A549 (cell line): ENCODE measurements around the gene THADA. TPM values are rescaled to one million over a fixed set of nuclear protein-coding genes. Genes with fewer than 3 reads are reported as not detected.

Source experiments
- ATAC-seq, 2 experiments: fragments of 200-7000 bp in 1 of 2; fragments of >200 bp in 1 of 2; cut with Nextera tagmentation in 1 of 2; cut with Tn5 transposase in 1 of 2; 3 replicates each; pipeline versions ENCODE4 v1.8.0 to v1.9.1; 2018 to 2020; ENCODE audit warnings: mild to moderate bottlenecking in 1 of 2, moderate library complexity in 1 of 2
- CTCF ChIA-PET: fragments of 300-600 bp; sonication (Branson Sonifier 250); formaldehyde crosslinking; extraction: SDS; loops from one replicate; lab custom pipeline; 2021; ENCODE audit warnings: antibody characterized with exemption, inconsistent platforms; lab: Yijun Ruan, JAX
- POLR2A ChIA-PET: fragments of 350-600 bp; formaldehyde crosslinking; extraction: SDS; loops from one replicate; lab custom pipeline; 2021; ENCODE audit warnings: antibody characterized with exemption, inconsistent platforms; lab: Yijun Ruan, JAX
- DNase-seq, 2 experiments: peaks; one replicate each; pipeline versions ENCODE4 v3.0.0 to v3.0.0-alpha.2; 2011 to 2016; ENCODE audit warnings: low read depth in 1 of 2, low spot score in 1 of 2
- FAIRE-seq: peaks from 2 replicates; lab custom pipeline; 2011; peaks lifted over from hg19 to GRCh38; lab: Jason Lieb, UNC
- H3K27ac ChIP-seq, 2 experiments: fragments of >200 bp; sonication (Bioruptor Twin); formaldehyde crosslinking; 3 replicates each; pipeline ENCODE4 v1.5.1; 2016 to 2017
- H3K4me1 ChIP-seq: fragments of >200 bp; sonication (Bioruptor Twin); formaldehyde crosslinking; 3 replicates; pipeline ENCODE4 v1.6.1; 2016
- H3K4me2 ChIP-seq: fragments of >200 bp; sonication (Bioruptor Twin); formaldehyde crosslinking; 3 replicates; pipeline ENCODE4 v1.6.1; 2016
- H3K4me3 ChIP-seq: fragments of >200 bp; sonication (Bioruptor Twin); formaldehyde crosslinking; 3 replicates; pipeline ENCODE4 v1.5.1; 2016
- H3K9me3 ChIP-seq: fragments of >200 bp; sonication (Bioruptor Twin); formaldehyde crosslinking; 3 replicates; pipeline ENCODE4 v1.6.1; 2016
- ATOH8 ChIP-seq: fragments of 250-450 bp; sonication (Bioruptor Pico); IDR thresholded peaks from 2 replicates; pipeline ENCODE4 v1.5.0; 2020; ENCODE audit warnings: low read depth, mild to moderate bottlenecking, moderate library complexity
- EP300 ChIP-seq, 2 experiments: fragments of >200 bp; sonication (Bioruptor Twin); formaldehyde crosslinking; IDR thresholded peaks; 2 replicates in 1 of 2; 3 replicates in 1 of 2; pipeline ENCODE4 v1.6.1; 2016 to 2017
- FOSB ChIP-seq: fragments of 250-450 bp; sonication (Bioruptor Pico); IDR thresholded peaks from 2 replicates; pipeline ENCODE4 v1.5.0; 2020; ENCODE audit warnings: mild to moderate bottlenecking, moderate library complexity
- FOSL2 ChIP-seq, 2 experiments: fragments of 450-650 bp in 1 of 2; fragments of >200 bp in 1 of 2; sonication (Bioruptor Twin) in 1 of 2; formaldehyde crosslinking; IDR thresholded peaks; 2 replicates each; pipeline versions ENCODE4 v1.5.0 to v1.6.1; 2016 to 2020; ENCODE audit warnings: mild to moderate bottlenecking in 1 of 2, moderate library complexity in 1 of 2
- FOXS1 ChIP-seq: fragments of 250-450 bp; sonication (Bioruptor Pico); IDR thresholded peaks from 2 replicates; pipeline ENCODE4 v1.5.0; 2020; ENCODE audit warnings: mild to moderate bottlenecking, moderate library complexity
- HOXB5 ChIP-seq: fragments of 250-450 bp; sonication (Bioruptor Pico); IDR thresholded peaks from 2 replicates; pipeline ENCODE4 v1.5.0; 2020; ENCODE audit warnings: mild to moderate bottlenecking, moderate library complexity
- JUN ChIP-seq, 2 experiments: fragments of >200 bp; sonication (Bioruptor Twin); formaldehyde crosslinking; IDR thresholded peaks; 2 replicates in 1 of 2; 3 replicates in 1 of 2; pipeline ENCODE4 v1.6.1; 2016 to 2017
- JUNB ChIP-seq: fragments of >200 bp; sonication (Bioruptor Twin); formaldehyde crosslinking; IDR thresholded peaks from 2 replicates; pipeline ENCODE4 v1.6.1; 2016
- MAFK ChIP-seq: fragments of 450-650 bp; IDR thresholded peaks from 2 replicates; pipeline ENCODE4 v1.6.1; 2014; ENCODE audit not compliant: partially characterized antibody
- MYC ChIP-seq: IDR thresholded peaks from 2 replicates; pipeline ENCODE4 v1.6.1; 2012; ENCODE audit warnings: mild to moderate bottlenecking, inconsistent platforms, low read length, improper control_type of control experiment, borderline replicate concordance
- NFE2L2 ChIP-seq: fragments of 150-350 bp; conservative IDR thresholded peaks from 2 replicates; pipeline ENCODE4 v1.6.1; 2014; ENCODE audit warnings: low read length
- NR3C1 ChIP-seq: fragments of >200 bp; sonication (Bioruptor Twin); formaldehyde crosslinking; IDR thresholded peaks from 3 replicates; pipeline ENCODE4 v1.6.1; 2017
- POLR2A ChIP-seq: IDR thresholded peaks from 2 replicates; pipeline ENCODE4 v1.6.1; 2012; ENCODE audit warnings: mild to moderate bottlenecking, low read length
- RFX5 ChIP-seq: fragments of 450-650 bp; IDR thresholded peaks from 2 replicates; pipeline ENCODE4 v1.7.1; 2014; ENCODE audit warnings: antibody characterized with exemption, mild to moderate bottlenecking, moderate library complexity
- ZFP36 ChIP-seq: fragments of 450-650 bp; IDR thresholded peaks from 2 replicates; pipeline ENCODE4 v1.6.1; 2014; ENCODE audit warnings: borderline replicate concordance; ENCODE audit not compliant: partially characterized antibody
- ZSCAN20 ChIP-seq: fragments of 250-450 bp; sonication (Bioruptor Pico); IDR thresholded peaks from 2 replicates; pipeline ENCODE4 v1.8.0; 2022; ENCODE audit warnings: mild to moderate bottlenecking, moderate library complexity
- WGBS: methylation state at CpG from one replicate; pipeline ENCODE4 v1.1.6; 2017; ENCODE audit errors: missing lambda C conversion rate; 5-methylcytosine and 5-hydroxymethylcytosine counted together
- polyA plus RNA-seq, 4 experiments: library from polyadenylated mRNA; depleted of rRNA in 3 of 4; stranded (reverse); fragments of >200 nt; fragmentation: RNase III in 1 of 4; extraction: RNeasy Plus Mini Kit Qiagen cat#74134 plus additional on column Dnase treatment in 1 of 4; gene quantifications; 2 replicates in 3 of 4; 3 replicates in 1 of 4; pipeline ENCODE4 v1.2.3, GENCODE V29; 2011 to 2017
- TF ChIP-seq, protein P1 (sequence below): IDR thresholded peaks from 2 replicates; pipeline ENCODE4 v1.6.1; 2012; ENCODE audit warnings: low read depth, borderline replicate concordance
- TF ChIP-seq, protein P2 (sequence below): fragments of 450-650 bp; IDR thresholded peaks from 2 replicates; pipeline ENCODE4 v1.6.1; 2014; ENCODE audit warnings: antibody characterized with exemption
- TF ChIP-seq, protein P3 (sequence below): IDR thresholded peaks from 2 replicates; pipeline ENCODE4 v1.6.1; 2012

THADA gene
- polyA plus RNA-seq, 2 of the 4 experiments (the other 2 are of a cell fraction), result 21.8 to 37.9 TPM

- no peak for FAIRE-seq
- no peak for TF ChIP-seq ZFP36
- no peak for TF ChIP-seq JUNB
- TF ChIP-seq, protein P1, sequence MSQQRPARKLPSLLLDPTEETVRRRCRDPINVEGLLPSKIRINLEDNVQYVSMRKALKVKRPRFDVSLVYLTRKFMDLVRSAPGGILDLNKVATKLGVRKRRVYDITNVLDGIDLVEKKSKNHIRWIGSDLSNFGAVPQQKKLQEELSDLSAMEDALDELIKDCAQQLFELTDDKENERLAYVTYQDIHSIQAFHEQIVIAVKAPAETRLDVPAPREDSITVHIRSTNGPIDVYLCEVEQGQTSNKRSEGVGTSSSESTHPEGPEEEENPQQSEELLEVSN, result no peak
- TF ChIP-seq, all 56 proteins: peak for 0
- peak overlapping the region in 1 of 2 experiments; percentile 13; a peak in 1 of 6 replicates for H3K27ac ChIP-seq
- 90% methylated on average over 15 of the region's 16 CpGs for WGBS
- CTCF ChIA-PET, result interaction anchor here (0.7 to 1.4 kb wide), 8 partner anchors 9 to 75 kb away, joined by 3 to 10 read pairs (median 4); no protein-coding TSS in a partner anchor
- no peak overlapping the region for H3K4me3 ChIP-seq
- no peak overlapping the region for H3K4me2 ChIP-seq
- H3K9me3 ChIP-seq, result no peaks in the 10 kb centered on the region
- DNase-seq (no peak), ATAC-seq (no peak)
- peaks cover 43% of the 10 kb centered on the region for H3K4me1 ChIP-seq
- POLR2A ChIA-PET, result no interaction called here
Observed at GRCh38 chr2:43188561-43189386, 407.1 kb downstream of the THADA start.

DNA sequence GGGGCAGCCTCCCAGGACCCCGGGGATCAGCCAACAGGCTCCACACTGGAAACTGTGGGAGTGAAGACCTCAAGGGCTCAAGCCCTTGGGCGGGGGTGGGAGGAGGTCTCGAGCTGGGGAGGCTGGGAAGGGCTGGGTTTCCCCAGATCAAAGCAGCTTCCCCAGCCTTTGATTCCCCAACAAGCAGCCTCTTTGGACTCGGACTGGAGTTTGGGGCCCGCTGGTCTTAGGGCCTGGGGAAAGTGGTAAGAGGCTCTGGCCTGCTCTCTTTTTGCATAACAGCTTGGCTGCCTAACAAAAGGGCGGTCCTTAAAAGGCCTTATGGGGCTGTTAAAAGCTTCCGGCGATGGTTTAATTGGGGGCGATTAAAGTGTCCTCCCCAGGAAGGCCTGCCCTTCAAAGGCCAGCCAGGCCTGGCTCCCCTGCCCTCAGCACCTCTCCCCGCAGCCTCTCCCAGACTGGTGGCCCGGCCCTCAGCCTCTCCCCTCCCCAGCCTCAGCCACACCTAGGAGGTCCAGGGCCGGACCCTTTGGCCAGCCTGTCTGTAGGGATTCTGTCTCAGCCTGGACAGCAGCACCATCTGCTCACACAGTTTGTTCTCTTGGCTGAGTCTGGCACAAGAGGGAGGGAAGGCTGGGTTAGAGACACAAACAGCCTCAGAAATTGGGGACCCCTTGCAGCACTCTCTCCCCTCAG is 409.0 kb downstream of the THADA start:
- POLR2A ChIA-PET, result no interaction called here
- 94% methylated on average over 9 of the region's 12 CpGs for WGBS
- FAIRE-seq (no peak), DNase-seq (no peak), ATAC-seq (no peak)
- peak overlapping the region in 1 of 2 experiments; percentile 60; a peak in 4 of 6 replicates for H3K27ac ChIP-seq
- H3K4me2 ChIP-seq, result no peak overlapping the region
- TF ChIP-seq, protein P2, sequence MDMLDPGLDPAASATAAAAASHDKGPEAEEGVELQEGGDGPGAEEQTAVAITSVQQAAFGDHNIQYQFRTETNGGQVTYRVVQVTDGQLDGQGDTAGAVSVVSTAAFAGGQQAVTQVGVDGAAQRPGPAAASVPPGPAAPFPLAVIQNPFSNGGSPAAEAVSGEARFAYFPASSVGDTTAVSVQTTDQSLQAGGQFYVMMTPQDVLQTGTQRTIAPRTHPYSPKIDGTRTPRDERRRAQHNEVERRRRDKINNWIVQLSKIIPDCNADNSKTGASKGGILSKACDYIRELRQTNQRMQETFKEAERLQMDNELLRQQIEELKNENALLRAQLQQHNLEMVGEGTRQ, result no peak
- no peak for TF ChIP-seq NFE2L2
- no peak for TF ChIP-seq MAFK
- TF ChIP-seq NR3C1, result no peak
- no peak for TF ChIP-seq RFX5
- TF ChIP-seq ZSCAN20 (CRISPR knock-in tag), result no peak
- TF ChIP-seq HOXB5 (CRISPR knock-in tag), result no peak
- no peak for TF ChIP-seq MYC
- TF ChIP-seq FOSB (CRISPR knock-in tag), result no peak
- TF ChIP-seq, protein P3, sequence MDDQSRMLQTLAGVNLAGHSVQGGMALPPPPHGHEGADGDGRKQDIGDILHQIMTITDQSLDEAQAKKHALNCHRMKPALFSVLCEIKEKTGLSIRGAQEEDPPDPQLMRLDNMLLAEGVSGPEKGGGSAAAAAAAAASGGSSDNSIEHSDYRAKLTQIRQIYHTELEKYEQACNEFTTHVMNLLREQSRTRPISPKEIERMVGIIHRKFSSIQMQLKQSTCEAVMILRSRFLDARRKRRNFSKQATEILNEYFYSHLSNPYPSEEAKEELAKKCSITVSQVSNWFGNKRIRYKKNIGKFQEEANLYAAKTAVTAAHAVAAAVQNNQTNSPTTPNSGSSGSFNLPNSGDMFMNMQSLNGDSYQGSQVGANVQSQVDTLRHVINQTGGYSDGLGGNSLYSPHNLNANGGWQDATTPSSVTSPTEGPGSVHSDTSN, result no peak
- TF ChIP-seq FOXS1 (CRISPR knock-in tag), result no peak
- TF ChIP-seq JUN (IDR thresholded peaks at IDR 0.05), result no peak
- no peak for TF ChIP-seq FOSL2 (IDR thresholded peaks at IDR 0.05)
- no peak for TF ChIP-seq FOSL2 (CRISPR knock-in tag; IDR thresholded peaks at IDR 0.05)
- H3K4me1 ChIP-seq, result peaks cover 25% of the 10 kb centered on the region
- CTCF ChIA-PET, result interaction anchor here (0.7 to 1.4 kb wide), 4 partner anchors 12 to 61 kb away, joined by 3 to 4 read pairs (median 3); no protein-coding TSS in a partner anchor
- no peaks in the 10 kb centered on the region for H3K9me3 ChIP-seq
- H3K4me3 ChIP-seq, result no peak overlapping the region

DNA sequence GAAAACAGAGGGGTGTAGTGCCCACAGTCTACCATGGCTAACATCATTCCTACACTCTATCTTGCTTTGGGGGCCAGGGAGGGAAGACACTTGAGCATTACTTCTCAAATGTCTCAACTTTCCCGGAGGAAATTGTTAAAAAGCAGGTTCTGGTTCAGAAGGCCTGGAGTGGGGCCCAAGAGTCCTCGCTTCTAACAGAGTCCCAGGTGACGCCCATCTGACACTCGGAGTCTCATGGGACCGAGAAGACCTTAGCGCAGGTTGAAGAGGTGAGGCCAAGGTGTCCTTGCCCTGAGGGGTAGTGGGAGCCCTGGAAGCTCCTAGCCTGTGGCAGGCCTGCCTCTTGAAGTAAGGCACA is 409.5 kb downstream of the THADA start:
- TF ChIP-seq ATOH8 (CRISPR knock-in tag), result no peak
- no peak for TF ChIP-seq POLR2A
- no peak for TF ChIP-seq EP300 (IDR thresholded peaks at IDR 0.05)
- no peak for TF ChIP-seq JUN (IDR thresholded peaks at IDR 0.05)
- Histone ChIP-seq H3K9me3 (no peaks in the 10 kb centered on the region), H3K4me1 (peaks cover 21% of the 10 kb centered on the region), H3K27ac (peak overlapping the region in 1 of 2 experiments; percentile 60; a peak in 4 of 6 replicates), H3K4me3 (no peak overlapping the region), H3K4me2 (no peak overlapping the region)
- ChIA-PET CTCF (interaction anchor here (1.0 to 1.4 kb wide), 3 partner anchors 13 to 54 kb away, joined by 3 read pairs; no protein-coding TSS in a partner anchor), POLR2A (no interaction called here)
- FAIRE-seq (no peak), ATAC-seq (no peak), DNase-seq (no peak)
- 92% methylated on average over 6 of the region's 6 CpGs for WGBS
